Fibroblast of skin of right quadriceps (primary cell): Measurements from ENCODE around the gene ZNF410.
"Not testable (repeated sequence)": the region's sequence is repeated elsewhere in the genome, so short reads cannot be mapped to it uniquely, and the experiment has no call there.

Source experiments
- DNase-seq: peaks from one replicate; pipeline ENCODE4 v3.0.0-alpha.2; 2013

ZNF410 gene

DNA sequence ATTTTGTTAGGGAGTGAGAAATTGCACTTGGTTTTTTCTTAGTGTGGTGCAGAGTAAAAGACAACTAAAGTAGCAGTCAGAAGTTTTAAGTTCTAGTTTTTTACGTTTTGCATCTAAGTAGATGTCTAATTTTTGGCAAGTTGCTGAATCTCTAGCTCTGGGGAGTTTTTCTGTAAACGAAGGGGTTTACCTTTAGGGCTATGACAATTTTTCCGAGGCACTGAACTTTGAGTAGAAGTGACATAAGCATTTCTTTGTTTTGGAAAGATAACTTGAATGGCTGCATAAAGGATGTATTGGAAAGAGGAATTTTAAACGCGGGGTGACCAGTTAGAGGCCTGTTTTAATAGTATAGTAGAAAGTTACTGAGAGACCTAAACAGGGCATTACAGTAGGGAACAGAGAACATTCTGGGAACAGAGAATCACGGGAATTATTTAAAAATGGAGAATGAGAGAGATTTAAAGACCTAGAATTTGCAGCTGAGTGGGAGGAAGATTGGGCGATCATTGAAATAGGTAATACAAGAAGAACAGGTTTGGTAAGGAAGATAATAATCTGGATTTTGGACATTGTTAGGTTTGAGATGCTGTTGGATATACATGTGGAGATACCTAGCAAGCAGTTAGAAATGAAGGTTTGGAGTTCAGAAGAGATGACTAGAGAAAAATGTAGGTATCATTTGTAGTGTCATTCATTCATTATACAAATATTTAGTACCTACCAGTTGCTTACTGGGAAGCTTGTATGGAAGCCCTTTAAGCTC lies 1.2 kb downstream of the ZNF410 start:
- DNase-seq = no peak

DNA sequence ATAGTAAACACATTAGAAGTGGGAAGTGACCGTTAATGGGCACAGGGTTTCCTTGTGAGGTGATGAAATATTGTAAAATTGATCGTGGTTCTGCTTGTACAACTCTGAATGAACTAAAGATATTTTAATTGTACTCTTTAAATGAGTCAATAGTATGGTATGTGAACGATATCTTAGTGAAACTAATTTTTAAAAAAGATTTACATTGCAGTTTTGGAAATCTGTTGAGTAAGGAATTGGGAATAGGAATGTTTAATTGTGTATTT lies 1.7 kb downstream of the ZNF410 start:
- peak; percentile 32 for DNase-seq

DNA sequence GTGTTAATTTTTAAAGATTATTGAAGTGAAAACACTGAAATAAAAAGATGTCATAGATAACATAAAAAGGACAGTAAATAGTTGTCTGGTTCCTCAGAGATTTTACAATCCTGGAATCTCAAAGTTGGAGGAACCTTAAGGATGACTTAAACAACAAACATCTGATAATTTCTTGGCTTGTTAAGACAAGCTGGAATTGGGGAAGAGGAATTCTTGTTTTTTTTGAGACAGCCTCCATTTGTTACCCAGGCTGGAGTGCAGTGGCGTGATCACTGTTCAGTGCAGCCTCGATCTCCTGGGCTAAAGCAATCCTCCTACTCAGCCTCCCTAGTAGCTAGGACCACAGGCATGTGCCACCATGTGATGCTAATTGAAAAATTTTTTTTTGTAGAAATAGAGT lies 2.3 kb downstream of the ZNF410 start:
- DNase-seq = peak; percentile 35

DNA sequence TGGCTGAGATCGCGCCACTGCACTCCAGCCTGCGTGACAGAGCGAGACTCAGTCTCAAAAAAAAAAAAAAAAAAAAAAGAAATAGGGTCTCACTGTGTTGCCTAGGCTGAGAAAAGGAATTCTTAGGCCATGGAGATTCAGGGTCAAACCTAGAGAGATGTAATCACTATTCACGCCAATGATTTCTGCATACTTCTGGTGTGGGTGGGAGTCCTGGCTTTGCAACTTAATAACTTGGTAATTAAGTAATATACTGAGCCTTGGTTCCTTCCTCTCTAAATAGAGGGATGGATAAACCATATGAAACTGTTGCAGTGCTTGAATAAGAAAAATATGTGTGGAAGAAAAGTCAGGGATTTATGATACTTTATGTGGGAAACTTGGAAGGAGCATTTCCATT lies 2.7 kb downstream of the ZNF410 start:
- DNase-seq = no peak

DNA sequence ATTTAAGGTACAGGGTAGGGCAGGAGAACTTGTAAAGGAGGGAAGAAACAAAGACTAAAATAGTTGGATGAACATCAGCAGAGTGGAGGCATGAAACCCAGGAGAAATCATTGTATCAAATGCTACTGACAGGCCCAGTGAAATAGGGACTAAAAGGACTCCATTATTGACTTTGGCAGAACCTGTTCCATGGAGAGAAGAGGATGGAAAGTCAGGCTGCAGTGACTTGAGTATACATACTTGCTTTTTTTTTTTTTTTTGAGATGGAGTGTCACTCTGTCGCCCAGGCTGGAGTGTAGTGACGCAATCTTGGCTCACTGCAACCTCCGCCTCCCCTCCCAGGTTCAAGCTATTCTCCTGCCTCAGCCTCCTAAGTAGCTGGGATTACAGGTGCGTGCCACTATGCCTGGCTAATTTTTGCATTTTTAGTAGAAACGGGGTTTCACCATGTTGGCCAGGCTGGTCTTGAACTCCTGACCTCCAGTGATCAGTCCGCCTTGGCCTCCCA lies 7.6 kb downstream of the ZNF410 start:
- not testable (repeated sequence) for DNase-seq

DNA sequence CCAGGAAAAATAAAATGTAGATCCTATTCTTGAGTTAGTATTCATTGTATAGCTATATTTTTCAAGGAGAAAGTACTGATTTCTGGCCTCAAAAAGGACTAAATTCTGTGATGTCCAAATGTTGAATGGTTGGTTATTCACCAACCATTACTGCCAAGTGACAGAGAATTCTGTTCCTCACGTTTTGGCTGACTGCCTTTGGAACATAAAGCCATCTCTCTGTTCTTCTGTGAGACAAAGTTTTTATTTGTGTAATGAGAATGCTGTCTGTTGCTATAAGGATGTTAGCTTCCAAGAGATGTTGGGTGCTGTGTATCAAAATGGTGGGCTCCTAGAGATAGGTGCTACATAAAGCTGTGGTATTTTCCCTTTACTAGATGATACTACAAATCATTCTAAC lies 9.3 kb downstream of the ZNF410 start:
- DNase-seq = no peak

DNA sequence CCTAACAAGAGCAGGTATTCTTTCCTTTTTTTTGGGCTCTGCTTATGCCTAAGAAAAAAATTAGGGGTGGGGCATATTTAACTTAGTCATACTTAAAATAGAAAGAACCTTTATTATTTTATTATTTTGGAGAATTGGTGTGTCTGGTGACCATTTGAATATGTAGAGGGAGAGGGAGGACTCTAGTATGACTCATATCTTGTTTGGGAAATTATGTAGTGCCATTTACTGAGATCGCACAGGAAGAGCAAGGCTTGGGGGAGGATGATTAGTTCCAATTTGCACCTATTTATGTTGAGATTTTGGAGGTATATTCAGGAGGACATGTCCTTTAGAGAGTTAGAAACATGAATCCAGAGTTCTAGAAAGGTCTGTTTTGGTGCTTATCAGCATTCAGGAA lies 9.9 kb downstream of the ZNF410 start:
- DNase-seq = no peak

DNA sequence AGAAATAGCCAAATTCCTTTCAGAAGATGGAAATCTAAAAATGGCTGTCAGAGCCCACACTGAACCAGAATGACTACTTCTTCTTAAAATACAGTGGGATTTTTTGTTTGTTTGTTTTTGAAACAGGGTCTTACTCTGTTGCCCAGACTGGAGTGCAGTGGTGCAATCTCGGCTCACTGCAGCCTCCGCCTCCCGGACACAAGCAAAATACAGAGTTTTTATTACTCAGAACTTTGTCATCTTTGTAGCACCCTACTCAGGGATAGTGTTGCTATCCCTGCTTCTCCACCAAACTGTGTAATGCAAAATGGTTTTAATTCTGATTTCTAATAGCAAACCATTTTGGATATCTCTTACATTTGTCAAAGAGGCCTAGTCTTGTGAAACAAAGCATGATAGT lies 16.4 kb downstream of the ZNF410 start:
- DNase-seq = no peak

DNA sequence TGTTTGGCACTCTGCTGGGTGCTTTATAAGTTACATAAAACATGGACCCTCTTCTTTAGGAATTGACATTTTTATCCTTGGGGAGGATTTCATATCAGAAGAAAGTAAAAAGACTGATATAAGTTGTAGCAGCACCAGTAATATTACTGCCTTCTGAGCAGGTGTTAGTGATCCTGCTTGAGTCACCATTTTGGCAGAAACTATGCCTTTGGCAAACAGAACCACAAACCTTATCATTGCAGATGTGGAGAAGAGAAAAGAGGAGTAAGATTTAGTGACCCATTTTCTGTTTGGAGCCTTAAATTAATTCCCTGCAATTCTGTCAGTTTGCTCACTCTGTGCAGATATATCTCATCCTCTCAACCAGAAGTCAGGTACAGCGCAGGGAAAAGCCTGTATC lies 23.0 kb downstream of the ZNF410 start:
- no peak for DNase-seq

DNA sequence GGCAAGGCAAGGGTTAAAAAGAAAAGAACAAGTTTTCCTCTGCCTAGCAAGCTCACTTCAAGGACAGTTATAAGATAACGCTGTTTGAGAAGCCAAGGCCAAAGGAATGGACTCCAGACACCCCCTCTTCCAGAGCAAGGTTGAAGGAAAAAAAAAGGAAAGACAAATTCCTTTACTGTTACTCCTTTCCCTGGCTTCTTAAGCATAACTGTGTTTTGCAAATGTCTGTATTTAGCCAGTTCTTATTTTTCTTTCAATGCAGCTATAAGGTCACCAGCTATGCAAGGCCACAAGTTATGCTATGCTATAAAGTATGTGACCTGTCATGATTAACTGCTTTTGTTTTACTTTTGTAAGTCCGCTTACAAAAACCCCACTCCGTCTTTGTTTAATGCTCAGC lies 26.6 kb downstream of the ZNF410 start:
- DNase-seq = no peak

DNA sequence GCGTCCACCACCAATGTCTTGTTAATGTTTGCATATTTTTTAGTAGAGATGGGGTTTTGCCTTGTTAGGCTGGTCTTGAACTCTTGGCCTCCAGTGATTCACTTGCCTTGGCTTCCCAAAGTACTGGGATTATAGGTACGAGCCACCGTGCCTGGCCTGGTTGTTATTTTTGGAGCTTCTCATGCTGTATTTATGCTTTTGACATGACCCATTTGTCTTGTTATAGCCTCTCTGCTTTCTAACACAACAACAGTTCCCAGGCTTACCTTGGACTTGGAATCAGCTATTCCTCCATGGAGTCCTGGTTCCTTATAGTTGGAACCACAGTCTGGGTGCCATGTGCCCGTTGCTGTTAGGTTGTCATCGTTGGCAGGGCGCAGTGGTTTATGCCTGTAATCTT lies 29.7 kb downstream of the ZNF410 start:
- no peak for DNase-seq

DNA sequence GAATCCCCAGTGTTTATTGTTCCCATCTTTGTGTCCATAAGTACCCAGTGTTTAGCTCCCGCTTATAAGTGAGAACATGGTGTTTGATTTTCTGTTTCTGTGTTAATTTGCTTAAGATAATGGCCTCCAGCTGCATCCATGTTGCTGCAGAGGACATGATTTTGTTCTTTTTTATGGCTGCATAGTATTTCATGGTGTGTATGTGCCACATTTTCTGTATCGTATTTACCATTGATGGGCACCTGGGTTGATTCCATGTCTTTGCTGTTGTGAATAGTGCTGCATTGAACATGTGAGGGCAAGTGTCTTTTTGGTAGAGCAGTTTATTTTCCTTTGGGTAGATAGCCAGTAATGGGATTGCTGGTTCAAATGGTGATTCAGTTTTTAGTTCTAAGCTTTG lies 32.8 kb downstream of the ZNF410 start:
- not testable (repeated sequence) for DNase-seq

DNA sequence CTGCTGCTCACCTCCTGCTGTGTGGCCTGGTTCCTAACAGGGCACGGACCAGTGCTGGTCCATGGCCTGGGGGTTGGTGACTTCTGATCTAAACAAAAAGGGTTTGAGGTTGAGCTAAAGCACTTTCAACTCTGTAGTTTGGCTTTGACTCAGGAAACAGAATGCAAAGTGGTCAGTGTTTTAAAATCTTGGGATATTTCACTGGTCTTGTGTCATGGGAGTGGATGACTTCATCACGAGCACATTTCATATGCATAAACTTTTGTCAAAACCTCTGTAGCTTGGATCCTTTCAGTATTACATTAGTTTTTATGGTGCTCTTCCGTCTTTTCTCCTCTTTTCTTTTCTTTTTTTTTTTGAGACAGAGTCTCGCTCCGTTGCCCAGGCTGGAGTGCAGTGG lies 37.7 kb downstream of the ZNF410 start:
- DNase-seq = no peak

DNA sequence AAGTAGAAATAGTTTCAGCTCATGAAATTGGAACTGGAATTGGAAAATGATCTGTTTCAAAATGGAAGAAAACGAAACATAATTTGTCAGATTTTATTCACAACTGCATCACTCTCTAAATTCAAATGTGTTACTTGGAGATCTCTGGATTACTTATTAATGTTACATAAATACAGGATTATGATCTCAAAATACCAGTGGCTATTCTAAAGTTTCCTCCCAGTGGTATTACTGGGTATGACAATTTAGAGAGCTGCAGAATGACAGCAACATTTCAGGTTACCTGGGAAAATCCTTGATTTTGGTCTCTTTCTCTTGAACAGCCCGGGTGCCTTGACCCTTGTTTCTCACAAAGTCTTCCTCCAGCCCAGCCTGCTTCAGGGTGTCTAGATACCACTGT lies 49.0 kb downstream of the ZNF410 start:
- no peak for DNase-seq

DNA sequence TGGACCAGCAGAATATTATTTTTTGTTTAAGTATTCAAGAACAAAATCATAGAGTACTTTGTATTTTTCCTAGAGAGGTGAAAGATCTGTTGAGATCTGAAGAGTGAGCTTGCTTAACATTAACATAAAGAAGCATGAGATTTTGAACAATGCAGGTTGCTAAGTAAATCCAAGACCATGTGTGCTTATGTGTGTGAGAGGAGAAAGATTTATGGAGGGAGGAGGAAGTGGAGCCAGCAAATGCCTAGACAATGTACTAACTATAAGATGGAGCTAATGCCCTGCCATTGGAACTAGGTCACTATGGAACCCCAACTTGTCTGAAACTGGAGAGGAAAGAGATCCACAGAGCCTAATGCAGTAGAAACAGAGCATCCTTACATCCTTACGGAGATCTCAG lies 49.9 kb downstream of the ZNF410 start:
- no peak for DNase-seq

DNA sequence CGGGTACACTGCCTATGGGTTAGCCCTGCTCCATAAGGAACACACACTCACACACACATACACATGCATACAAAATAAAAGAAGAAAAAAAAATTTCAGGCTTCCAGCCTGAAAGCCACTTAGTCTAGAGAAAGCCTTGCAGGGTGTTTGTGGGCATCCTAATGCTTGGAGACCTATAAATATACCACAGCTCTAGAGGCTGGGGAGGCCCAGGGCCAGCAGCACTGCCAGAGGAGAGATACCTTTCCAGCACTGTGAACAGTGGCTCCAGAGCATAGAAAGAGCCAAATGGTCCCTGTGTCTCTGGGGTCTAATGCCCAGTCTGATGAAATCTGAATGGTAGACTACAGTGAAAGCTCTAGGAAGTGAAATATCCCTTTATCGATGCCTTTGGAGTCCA lies 50.4 kb downstream of the ZNF410 start:
- no peak for DNase-seq

DNA sequence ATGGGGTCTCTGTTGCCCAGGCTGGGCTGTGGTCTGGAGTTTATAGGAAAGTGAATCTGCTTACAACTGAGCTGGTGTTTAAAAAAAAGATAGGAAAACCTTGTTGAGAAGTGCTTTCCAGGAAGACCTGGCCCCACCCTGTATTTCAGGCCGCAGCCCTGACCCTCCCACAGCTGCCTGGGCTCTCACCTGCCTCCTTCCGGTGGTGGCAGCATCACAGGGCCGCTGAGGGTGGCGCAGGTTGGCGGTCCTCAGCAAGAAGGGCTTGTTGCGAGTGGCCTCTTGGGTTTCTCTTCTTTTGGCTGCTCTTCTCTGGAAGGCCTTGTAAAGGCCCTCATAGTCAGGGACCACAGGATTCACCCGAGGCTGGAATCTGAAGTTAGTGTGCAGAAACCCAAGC lies 55.5 kb downstream of the ZNF410 start:
- DNase-seq = no peak

DNA sequence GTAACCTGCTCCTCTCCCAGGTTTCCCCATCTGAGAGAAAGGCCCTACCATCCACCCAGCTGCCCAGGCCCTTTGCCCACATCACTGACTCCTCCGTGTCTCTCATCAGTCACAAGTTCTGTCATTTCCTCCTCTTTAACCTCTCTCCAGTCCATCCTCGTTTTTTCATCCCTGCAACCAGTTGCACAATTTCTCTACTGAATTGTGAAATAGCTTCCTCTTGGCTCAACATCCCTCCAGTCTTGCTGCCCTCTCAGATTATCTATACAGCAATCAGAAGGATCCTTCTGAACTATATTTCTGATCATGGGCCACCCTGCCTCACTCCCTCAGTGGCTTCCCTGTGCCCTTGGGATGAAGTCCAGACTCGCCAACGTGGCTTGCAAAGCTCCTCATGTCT lies 56.4 kb downstream of the ZNF410 start:
- peak; percentile 34 for DNase-seq

DNA sequence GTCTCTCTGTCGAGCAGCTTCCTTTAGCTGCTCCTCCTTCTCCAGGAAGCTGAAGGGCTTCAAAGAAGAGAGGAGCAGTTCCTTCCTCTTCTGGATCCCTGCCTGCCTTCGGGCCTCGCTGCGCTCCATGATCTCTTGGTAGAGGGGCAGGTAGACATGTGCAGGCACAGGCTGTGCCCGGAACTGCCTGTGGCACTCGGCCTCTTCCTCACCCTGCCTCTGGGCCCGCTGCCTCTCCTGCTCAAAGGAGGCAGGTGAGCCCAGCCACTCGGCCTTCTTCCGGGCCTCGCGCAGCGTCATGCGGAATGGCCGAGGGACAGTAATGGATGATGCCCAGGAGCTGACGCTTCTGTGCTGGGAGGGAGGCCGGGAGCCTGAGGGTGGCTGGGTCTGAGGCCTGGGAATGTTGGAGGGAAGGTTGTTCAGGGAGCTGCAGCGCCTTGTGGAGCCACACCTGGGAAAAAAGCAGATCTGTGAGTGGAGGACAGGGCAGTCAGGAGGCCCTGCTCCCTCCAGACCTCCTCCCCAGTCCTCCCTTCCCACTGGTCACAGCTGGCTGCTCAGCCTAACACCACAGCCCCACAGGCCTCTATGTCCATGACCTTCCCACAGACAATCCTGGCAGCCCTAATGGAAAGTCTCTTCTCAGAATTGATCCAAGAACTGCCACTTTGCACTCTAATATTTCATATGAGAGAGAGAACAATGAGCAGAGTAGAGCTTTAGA lies 57.9 kb downstream of the ZNF410 start:
- no peak for DNase-seq

DNA sequence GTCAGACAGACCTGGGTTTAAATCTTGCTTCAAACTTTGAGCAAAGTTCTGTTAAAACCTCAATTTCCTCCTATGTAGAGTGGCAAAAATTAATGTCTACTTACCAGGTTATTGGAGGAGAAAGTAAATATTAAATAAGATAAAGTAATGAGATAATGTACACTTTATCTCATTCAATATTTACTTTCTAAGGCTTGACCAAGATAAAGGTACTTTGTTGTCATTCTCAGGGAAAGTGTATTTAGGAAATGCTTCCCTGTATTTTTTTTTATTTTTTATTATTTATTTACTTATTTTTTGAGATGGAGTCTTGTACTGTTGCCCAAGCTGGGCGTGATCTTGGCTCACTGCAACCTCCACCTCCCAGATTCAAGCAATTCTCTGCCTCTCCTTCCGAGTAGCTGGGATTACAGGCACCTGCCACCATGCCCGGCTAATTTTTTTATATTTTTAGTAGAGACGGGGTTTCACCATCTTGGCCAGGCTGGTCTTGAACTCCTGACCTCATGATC lies 58.6 kb downstream of the ZNF410 start:
- no peak for DNase-seq

DNA sequence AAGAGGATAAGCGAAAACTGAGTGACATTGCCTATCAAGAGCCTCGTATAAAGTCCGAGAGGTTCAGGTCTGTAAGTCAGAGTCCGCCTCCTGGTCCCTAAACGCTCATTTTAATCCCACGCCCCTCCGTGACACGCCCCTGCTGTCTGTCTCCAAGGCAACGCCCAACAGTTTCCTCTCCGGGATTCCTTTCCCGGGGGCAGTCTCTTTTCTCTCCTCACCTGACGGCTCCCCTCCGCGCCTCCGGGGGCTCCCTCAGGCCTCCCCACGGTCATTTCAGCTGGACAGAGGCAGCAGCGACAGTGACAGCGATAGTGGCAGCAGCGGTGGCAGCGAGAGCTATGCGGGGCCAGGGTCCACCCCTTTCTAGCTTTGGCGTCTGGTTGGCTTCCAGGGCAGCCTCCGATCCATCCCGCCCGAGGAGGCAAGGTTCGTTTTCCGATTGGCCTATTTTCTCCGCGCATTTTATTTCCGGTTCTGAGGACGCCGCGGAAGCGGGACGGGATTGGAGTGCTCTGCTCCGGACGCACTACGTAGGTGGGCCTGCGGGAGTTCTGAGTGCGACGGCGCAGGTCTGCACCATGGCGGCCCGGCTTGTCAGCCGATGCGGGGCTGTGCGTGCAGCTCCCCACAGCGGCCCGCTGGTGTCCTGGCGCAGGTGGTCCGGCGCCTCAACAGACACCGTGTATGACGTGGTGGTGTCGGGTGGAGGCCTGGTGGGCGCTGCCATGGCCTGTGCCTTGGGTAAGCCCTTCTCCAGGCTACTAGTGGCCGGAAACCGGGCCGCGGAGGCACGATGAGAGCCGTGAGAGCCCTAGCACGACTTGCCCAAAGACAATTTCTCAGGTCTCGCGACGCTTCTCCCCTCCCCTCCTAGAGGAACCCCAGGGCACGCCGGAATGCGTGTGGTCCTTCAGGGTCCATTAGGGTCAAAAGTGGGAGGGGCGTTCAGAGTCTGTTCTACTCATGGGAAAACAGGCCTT lies 63.4 kb downstream of the ZNF410 start, which contains the start of the genes COQ6 and FAM161B:
COQ6 (plus strand) TSS at position 551 of the 983 bp plus-strand sequence; CDS start at position 582, 31 bp downstream.
FAM161B (minus strand) TSS at position 343 of the 983 bp plus-strand sequence; CDS start at position 275, 68 bp downstream.
- DNase-seq = peak; percentile 96

DNA sequence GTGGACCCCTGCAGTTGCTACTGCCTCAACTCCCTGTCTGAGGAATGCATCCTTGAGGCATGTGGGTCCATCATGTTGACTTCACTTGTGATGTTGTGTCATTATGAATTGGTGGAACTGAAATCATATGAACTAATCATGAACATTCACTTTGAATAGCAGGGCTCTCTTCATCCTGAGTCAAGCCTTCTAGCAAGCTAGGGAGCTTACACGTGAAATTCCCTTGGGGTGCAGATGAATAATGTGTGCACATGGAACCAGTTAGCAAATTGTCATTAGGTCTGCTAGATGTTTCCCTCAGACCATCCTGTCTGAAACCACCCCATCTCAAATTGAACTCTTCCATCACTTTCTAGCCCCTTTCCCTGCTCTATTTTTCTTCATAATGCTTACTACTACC lies 67.1 kb downstream of the ZNF410 start:
- peak; percentile 8 for DNase-seq

DNA sequence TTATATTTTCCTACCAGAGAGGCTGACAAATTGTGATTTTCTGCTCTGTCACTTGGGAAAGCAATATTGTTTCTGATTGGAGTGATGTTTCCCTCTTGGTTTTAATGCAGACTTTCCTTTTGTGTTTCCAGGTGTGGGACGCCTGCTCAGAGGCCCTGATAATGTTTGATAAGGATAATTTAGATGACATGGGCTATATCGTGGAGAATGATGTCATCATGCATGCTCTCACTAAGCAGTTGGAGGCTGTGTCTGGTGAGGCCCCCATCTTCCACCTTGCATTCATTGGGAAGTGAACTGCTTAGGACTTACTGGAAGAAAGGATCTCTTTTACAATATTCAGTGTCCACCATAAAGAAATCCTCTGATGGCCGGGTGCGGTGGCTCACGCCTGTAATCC lies 69.0 kb downstream of the ZNF410 start:
- DNase-seq = no peak
